SHP77 treated with DMSO at 0.1 percent for 48 hours (cell line): Measurements from ENCODE around the gene F10.
A peak's percentile ranks its signal among the peaks of the same experiment; 100 is the strongest.
"Not testable (repeated sequence)": the region's sequence is repeated elsewhere in the genome, so short reads cannot be mapped to it uniquely, and the experiment has no call there.

Source experiments
- DNase-seq: peaks from one replicate; lab custom pipeline; 2025; lab: John Stamatoyannopoulos, UW

F10 gene

DNA sequence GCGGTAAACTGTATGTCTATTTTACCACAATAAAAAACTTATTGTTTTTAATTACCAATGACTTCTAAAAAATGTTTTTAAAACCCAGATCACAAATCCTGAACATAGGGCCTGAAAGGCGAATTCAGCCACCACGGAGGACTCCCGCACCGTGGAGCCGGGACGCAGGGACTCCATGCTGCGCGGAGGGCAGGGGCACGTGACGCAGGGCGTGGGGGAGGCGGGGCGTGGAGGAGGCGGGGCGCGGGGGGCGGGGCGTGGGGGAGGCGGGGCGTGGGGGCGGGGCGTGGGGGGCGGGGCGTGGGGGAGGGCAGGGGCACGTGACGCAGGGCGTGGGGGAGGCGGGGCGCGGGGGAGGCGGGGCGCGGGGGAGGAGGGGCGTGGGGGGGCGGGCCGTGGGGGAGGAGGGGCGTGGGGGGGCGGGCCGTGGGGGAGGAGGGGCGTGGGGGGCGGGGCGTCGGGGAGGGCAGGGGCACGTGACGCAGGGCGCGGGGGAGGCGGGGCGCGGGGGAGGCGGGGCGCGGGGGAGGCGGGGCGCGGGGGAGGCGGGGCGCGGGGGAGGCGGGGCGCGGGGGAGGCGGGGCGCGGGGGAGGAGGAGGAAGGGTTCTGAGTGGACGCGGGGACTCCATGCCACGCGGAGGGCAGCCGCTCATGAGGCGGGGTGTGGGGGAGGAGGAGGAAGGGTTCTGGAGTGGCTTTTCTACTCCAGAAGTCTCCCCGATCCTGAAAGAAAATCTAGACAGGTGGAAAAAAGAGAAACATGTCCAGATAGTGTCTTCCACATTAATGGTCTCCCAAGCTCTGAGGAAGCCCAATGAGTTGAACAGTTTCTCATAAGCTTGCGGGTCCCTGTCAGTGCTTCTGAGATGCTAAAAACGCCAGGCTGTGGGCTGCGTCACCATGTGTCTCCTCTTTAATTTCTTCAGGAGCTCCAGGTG is 31.5 kb downstream of the F10 start:
- DNase-seq = no peak

DNA sequence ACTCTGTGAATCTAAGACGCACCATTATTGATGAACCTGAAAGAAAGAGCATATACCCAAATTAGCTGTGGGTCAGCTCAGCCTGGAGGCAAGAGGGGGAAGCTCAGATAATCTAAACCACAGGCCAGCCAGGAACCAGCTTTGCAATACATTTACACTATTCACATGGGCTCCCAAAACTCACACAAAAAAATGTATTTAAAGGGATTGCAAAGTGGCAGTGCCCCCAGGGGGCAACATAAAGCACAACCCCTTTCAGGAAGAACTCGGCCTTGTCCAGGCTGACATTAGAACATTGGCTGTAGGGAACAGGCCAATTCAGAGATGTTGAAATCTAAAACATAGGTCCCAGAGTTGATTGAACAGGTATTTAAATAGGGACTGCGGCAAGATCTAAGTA is 32.6 kb downstream of the F10 start:
- no peak for DNase-seq

DNA sequence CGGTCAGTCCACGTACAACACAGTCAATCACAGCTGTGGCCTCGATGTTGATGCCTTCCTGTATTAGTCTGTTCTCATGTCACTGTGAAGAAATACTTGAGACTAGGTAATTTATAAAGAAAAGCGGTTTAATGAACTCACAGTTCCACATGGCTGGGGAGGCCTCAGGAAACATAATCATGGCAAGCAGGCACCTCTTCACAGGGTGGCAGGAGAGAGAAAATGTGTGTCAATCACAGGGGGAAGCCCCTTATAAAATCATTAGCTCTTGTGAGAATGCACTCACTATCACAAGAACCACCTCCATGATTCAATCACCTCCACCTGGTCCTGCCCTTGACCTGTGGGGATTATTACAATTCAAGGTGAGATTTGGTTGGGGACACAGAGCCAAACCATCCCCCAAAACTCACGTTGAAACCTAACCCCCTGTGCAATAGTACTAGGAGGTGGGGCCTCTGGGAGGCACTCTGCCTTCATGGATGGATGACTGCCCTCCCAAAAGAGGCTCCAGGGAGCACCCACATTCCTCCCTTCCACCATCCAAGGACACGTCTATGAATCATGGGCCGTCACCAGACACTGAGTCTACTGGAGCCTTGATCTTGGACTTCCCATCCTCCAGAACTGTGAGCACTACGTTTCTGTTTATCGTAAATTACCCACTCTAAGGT is 33.5 kb downstream of the F10 start:
- no peak for DNase-seq

DNA sequence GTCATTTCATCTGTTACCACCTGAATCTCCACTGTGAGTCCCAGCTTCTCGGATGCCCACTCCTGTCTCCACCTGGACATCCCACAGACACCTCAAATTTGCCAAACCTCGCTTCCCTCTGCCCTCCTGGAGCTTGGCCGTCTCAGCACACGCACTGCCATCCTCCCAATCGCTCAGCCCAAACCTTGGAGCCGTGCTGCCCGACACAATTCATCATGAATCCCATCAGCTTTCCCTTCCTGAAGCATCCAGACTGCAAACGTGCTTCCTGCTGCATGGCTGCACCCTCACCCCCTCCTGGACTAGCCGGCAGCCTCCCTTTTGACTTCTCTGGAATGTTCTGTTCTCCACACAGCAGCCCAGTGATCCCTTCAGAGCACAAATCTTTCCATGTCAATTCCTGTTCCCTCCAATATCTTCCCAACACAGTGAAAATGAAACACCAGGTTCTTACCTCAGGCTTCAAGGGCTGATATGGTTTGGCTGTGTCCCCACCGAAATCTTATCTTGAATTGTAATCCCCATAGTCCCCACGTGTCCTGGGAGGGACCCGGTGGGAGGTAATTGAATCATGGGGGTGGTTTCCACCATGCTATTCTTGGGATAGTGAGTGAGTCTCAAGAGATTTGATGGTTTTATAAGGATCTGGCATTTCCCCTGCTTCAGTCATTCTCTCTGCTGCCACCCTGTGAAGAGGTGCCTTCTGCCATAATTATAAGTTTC is 34.8 kb downstream of the F10 start:
- DNase-seq = no peak

DNA sequence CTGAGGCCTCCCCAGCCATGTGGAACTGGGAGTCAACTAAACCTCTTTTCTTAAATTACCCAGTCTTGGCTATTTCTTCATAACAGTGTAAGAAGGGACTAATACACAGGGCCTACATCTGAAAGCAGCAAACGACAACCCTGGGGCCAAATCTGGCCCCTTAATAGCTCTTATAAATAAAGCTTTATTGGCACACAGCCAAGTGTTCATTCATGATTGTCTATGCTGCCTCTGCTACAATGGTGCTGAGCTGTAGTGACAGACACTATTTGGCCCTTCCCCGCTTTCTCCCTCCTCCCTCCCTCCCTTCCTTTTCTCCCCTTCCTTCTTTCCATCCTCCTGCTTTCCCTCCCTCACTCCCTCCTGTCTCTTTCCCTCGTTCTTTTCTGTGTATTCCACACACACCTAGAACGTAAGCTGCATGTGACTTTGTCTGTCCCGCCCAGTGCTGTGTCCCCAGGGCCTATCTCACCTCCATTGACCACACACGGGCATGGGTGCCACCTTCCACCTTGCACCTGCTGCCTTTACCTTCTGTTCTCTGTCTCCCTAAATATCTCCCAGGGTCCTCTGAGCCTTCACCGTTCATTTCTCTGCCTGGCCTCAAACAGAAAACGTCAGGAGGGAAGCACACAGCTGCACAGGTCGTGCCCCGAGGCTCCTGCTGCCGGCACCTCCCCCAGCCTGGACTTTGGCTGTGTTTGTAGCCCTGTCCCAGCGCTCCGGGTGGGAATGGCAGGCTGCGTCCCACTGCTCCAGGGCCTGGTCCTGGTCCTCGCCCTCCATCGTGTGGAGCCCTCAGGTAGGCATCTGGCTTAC is 35.5 kb downstream of the F10 start, which contains the start of gene PROZ:
PROZ (plus strand) TSS at position 720 of the 819 bp plus-strand sequence; CDS start at position 733, 13 bp downstream.
- DNase-seq = no peak

DNA sequence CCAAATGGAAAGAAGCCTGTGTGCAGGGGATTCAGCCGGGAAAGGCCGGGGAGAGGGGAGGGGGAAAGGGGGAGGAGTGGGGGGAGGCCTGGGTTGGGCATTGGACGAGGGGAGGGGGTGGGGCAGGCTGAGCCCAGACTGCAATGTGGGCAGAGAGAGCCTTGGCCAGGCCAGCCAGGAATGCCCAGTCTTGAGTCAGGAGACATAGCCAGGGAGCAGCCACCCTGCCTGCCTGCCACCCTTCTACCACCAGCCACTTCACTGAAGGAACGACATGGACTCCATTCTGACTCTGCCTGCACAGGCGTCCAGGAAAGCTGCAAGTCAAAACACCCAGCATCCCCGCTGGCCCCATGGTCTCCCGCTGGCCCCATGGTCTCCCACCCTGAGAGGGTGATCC is 36.3 kb downstream of the F10 start:
- DNase-seq = no peak

DNA sequence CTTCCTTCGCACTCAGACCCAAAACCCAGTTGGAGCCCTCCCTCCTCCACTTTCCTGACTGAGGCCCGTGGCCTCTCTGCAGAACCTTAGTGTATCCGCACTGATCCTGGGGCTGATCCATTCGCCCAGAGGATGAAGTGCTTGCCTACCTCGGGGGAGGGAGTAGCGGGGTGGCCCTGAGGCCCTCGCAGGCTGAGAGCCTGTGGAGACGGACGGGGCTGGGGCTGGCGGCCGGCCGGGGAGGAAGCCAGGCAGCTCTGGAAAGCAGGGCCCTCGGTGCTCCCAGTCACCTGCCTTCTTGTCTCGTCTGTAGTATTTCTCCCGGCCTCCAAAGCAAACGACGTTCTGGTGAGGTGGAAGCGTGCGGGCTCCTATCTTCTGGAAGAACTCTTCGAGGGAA is 37.1 kb downstream of the F10 start:
- DNase-seq = no peak

DNA sequence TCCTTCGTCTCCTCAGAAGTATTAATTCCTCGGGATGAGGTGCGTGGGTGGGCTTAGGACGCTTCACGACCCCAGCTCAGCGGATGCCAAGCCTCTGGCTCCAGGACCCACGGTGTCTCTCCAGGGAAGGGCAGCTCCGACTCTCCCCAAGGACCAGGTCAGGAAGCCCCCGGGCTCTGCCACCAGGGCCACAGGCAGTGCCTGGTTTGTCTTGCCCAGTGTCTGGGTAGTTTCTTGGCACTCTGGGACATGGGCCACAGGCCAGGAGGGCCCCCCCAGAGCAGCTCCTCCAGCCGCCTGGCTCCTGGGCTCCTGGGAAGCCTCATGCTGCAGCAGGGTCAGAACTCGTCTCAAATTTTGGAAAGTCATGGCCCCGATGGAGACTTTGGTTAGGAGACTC is 38.4 kb downstream of the F10 start:
- DNase-seq = no peak

DNA sequence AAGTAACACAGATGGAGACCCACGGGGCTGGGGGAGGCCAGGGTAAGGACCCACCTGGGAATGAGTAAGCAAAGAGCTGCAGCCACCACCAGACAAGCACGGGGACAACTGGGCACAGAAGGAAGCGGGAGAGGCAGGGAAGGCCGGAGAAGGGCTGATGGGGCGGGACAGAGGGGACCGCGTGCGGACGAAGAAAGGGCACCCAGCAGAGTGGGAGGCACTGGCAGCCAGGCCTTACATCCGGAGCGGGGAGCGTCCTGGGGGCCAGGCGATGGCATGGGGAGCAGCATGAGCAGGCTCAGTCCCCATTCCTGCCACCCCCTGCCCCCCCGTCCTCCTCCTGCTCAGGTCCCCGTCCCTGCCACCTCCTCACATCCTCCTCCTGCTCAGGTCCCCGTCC is 38.8 kb downstream of the F10 start:
- DNase-seq = no peak

DNA sequence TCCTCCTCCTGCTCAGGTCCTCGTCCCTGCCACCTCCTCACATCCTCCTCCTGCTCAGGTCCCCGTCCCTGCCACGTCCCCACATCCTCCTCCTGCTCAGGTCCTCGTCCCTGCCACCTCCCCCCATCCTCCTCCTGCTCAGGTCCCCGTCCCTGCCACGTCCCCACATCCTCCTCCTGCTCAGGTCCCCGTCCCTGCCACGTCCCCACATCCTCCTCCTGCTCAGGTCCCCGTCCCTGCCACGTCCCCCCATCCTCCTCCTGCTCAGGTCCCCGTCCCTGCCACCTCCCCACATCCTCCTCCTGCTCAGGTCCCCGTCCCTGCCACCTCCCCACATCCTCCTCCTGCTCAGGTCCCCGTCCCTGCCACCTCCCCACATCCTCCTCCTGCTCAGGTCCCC is 39.4 kb downstream of the F10 start:
- DNase-seq = not testable (repeated sequence)

DNA sequence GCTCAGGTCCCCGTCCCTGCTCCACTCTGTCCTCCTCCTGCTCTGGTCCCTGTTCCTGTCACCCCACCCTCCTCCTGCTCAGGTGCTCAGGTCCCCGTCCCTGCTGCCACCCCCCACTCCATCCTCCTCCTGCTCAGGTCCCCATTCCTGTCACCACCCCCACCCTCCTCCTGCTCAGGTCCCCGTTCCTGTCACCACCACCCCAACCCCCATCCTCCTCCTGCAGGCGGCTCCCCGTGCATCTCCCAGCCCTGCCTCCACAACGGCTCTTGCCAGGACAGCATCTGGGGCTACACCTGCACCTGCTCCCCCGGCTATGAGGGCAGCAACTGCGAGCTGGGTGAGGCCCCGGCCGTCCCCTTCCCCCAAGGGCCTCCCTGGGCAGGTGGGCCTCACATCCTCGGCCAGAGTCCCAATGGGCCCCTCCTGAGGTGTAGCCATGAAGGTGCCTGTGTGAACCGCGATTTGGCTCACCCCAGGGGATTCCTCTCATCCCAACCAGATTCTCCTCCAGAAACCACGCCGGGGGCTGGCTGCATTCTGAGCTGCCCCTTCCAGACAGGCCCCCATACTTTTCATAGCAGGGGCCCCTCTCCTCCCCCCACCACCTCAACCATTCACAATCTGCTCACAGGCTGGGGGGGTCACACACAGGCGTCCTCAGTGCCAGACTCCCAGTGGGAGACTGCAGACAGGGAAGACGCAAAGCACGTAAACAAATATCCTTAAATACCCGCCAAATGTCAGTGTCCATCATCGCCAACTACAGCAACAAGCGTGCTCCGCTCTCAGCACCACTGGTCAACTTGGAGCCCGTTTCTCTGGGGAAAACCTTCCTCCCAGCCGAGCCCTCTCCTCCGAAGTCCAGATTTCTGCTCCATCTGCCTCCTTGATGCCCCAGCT is 40.4 kb downstream of the F10 start:
- DNase-seq = peak; percentile 26

DNA sequence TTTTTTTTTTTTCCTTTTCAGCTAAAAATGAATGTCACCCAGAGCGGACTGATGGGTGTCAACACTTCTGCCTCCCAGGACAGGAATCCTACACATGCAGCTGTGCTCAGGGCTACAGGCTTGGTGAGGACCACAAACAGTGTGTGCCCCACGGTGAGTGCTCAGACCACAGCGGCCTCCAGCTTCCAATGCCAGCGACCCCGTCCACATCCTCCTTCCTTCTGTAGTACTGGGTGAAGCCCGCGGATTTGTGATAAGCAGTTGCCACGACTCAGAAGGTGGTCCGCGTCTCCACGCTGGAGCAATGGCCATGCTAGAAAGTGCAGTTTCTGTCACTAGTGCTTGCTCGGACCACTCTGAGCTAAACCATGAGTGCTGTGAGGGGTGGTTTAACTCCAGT is 41.9 kb downstream of the F10 start:
- no peak for DNase-seq

DNA sequence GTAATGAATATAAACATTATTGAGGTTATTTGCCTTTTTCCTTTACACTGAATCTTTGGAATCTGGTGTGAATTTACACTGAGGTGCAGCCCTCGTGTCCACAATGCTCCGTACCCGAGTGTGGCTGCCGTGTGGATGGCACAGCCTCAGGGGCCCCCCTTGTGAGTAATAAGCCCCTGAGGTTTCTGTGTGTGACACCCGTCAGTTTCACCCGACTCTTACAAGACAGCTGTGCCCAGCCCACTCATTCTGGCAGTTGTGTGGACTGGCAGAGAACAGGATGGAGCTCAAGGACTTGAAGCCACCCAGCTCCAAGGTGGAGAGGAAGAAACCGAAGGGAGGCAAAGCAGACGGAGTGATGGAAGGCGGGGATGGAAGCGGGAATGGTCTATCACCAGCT is 43.7 kb downstream of the F10 start:
- DNase-seq = no peak

DNA sequence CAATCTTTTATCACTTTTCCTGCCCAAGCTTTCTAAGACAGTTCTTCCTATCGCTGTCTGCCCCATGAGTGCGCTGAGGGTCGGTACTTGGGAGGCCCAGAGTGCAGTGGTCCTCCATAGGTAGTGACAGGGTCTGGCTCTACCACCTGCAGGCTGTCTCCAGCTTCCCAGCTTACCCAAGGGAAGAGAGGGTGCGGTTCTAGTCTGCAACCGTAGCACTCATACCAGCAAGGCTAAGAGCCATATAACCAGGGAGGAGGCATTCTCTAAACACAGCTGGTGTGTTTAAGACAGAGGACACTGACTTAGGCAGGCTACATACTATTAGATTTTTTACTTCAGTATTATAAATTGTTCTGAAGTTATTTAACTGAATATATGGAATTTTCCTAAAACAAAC is 44.1 kb downstream of the F10 start:
- no peak for DNase-seq

DNA sequence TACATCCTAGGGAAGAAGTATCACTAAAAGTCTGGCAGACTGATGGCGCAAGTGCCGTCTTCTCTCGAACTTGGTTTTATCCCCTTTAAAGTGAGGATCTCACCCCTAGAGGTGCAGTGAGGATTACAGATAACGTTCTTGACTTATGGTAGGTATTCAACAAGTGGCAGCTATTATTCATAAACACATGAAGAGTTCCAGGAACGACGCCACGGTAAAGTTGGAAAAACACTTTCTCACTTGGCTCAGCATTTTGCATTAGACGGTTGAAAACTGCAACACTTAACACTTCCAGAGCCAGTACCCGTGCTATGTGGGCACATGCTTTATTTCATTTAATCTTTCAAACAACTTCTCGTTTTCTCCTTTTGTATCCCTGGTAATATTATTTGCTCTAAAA is 44.6 kb downstream of the F10 start:
- DNase-seq = no peak

DNA sequence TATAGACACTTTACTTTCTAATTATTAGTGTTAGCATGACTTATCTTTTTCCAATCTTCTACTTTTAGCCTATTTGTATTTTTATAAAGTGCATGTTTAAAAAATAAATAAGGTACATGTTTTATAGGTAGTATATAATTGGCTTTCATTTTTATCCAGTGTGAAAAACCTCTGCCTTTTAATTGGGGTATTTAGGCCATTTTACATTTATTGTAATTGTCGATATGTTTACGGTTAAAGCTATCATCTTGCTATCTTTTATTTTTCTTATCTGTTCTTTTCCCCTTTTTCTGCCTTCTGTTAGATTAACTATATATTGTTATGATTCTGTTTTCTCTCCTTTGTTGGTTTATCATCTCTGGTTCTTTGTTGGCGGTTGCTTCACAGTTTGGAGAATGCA is 45.0 kb downstream of the F10 start:
- no peak for DNase-seq

DNA sequence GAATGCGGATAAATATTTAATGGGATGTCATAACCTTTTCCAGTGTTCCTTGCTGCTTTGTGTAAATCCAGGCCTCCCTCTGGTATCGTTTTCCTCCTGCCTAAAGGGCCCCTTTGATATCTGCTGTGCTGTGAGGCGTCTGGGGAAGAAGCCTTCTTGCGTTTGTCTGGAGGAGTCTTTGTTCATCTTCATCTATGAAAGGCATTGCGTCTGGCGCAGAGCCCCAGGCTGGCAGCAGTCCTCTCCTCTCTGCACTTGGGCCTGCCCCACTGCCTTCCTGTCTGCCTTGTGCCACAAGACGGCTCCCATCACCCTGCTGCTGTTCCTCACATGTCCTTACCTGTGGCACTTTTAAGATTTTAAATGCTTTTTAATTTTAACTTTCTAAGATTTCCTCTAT is 45.6 kb downstream of the F10 start:
- no peak for DNase-seq

DNA sequence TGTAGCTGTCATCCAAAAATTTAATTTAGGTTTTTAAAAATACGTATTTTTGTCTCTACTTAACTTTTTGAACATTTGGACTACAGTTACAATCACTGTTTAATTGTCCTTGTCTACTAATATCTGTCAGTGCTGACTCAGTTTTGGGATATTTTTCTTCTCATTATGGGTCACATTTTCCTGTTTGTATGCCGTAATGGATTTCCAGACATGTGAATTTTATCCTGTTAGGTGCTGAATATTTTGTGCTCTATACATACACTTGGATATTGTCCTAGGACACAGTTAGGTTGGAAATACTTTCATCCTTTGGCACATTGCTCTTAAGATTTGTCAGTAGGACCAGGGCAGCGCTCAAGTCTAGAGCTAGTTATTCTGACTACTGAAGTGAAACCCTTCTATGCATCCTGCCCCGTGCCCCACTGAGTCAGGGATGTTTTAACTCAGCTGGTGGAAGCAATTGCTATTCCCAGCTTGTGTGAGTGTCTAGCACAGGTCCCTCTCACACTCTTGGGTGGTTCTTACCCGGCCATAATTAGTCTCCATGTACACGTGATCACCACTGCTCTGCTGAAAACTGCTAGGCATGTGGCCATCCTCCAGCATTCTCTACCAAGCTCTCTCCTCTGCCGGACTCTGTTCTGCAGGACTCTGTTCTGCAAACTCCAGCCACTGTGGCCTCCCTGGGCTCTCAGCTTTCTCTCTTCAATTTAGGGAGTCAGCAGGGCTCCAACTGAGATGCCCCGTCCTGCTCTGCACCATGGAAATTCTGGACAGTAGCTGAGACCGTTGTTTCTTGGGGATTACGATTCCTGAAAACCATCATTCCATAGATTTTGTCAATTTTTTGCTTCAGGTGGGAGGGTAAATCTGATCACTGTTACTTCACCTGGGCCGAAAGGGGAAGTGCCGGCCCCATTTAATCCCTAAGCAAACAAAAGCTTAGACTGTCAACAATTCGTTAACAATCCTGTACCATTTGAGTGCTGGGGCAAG is 47.0 kb downstream of the F10 start:
- peak; percentile 80 for DNase-seq

DNA sequence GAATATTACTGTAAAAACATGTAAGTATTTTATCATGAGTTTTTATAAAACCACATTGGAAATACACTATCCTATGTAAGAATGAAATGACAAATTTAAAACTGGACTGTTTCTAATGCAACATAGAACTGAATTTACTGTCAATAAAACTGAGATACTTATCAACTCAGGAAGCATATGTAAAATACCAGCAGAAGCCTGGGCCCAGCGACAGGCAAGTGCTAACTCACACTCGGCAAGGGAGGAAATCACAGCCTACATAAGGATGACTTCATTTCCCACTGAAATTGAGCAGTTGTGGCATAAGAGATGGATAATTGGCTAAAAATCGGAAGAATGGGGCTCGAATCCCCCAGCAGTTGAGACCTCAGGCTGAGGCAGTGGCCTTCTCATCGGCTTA is 47.9 kb downstream of the F10 start:
- DNase-seq = no peak
